Measurements from ENCODE around the gene AHNAK. TPM values are rescaled to one million over a fixed set of nuclear protein-coding genes. Genes with fewer than 3 reads are reported as not detected.
"Not testable (repeated sequence)": the region's sequence is repeated elsewhere in the genome, so short reads cannot be mapped to it uniquely, and the experiment has no call there.

Gene AHNAK
- total RNA-seq, 1 donor from 2014 or later, result 96.5 TPM

DNA sequence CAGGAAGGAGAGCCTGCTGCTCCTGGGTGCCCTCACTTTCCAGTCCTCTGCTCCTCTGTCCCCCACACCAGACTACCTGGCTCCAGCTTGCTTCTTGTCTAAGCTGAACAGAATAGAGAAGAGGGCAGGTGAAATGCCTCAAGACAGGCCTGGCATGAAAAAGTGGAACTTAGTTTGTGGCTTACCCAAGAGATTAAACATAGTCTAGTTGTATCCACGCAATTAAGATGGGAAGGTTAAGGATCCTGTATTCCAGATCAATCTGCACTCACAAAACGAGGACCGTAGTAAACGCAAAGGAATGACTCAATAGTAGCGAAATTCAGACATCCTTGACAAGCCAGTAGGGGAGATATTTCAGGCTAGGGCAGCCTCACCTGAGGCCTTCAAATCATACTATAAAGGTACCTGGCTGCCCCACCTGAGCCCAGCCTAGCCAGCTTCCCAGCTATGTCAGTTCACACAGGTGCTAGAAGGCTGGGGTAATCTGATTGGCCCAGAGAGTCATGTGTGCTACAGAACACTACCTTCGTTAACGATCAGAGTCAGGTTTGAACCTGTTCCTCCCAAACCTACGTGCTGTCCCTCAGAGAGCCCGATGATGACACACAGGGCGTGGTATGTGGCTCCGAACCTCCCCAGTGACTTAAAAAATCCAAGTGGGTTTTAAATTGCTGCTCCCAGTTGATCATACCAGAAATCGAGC is 46.5 kb downstream of the AHNAK start:
- peaks cover 27% of the 10 kb centered on the region for H3K27me3 Mint-ChIP-seq (ENCODE audit: insufficient read depth)
- no peaks in the 10 kb centered on the region for H3K9me3 Mint-ChIP-seq
- no peak overlapping the region for H3K27ac Mint-ChIP-seq
- H3K4me3 Mint-ChIP-seq, result no peak overlapping the region
- no peaks in the 10 kb centered on the region for H3K4me1 Mint-ChIP-seq (ENCODE audit: low read depth)
- H3K36me3 Mint-ChIP-seq (ENCODE audit: low read depth), result peaks cover 3% of the 10 kb centered on the region
- no peak for DNase-seq (ENCODE audit: low spot score)
- intact Hi-C loops (cut with micrococcal nuclease), result loop anchor here (5.0 kb wide), 1 partner anchor 42 kb away; no protein-coding TSS in a partner anchor

DNA sequence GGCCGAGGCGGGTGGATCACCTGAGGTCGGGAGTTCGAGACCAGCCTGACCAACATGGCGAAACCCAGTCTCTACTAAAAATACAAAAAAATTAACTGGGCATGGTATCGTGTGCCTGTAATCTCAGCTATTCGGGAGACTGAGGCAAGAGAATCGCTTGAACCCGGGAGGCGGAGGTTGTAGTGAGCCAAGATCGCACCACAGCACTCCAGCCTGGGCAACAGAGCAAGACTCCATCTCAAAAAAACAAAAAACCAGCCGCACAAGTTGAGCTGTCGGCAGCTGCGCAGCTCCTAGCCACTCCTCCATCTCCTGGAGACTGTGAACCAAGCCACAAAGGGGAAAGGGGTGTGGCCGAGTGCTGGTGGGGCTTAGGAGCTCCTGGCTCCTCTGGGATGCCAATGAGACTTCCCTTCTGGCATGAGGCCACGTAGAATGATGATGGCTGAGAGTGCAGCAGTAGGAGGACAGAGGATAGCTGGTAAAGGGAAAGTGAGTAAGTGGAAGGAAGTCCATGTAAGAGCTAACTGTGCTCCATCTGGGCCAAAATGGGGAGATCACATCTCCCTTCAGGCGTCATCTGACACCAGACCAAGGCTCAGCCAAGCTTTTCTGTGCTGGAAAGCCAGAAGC is 47.2 kb downstream of the AHNAK start:
- not testable (repeated sequence) for H3K4me3 Mint-ChIP-seq; H3K9me3 Mint-ChIP-seq; DNase-seq (ENCODE audit: low spot score); H3K27ac Mint-ChIP-seq; H3K36me3 Mint-ChIP-seq (ENCODE audit: low read depth); H3K4me1 Mint-ChIP-seq (ENCODE audit: low read depth)
- intact Hi-C loops (cut with micrococcal nuclease), result loop anchor here (5.0 kb wide), 1 partner anchor 43 kb away; no protein-coding TSS in a partner anchor
- peaks cover 23% of the 10 kb centered on the region for H3K27me3 Mint-ChIP-seq (ENCODE audit: insufficient read depth)

DNA sequence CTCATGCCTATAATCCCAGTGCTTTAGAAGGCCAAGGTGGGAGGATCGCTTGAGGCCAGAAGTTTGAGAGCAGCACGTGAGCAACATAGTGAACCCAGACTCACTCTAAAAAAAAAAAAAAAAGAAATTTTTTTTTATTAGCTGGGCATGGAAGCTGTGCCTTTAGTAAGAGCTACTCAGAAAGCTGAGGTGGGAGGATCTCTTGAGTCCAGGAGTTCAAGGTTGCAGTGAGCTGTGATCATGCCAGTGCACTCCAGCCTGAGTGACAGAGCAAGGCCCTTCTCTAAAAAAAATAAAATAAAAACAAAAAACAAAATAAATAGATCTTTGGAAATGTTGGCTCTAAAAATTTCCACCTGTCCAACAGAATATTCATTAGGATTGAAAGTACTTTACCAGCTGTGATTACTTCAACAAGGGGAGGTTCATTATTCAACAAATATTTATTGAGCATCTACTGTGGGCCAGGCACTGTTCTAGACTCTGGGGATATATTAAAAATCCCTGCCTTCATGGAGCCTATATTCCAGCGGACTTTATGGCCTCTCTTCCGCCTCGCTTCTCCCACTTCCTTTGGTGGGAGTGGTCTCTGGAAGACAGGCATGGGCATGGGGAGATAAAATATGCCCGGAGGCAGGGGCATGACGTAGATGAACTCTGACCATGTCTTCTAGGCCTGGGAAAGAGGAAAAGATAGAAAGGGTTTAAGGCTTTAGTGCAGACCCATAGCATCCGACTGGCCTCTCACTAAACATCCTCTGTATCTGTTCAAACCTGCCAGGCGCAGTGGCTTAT is 47.9 kb downstream of the AHNAK start:
- Mint-ChIP-seq H3K4me1 (ENCODE audit: low read depth) (no peaks in the 10 kb centered on the region), H3K9me3 (no peaks in the 10 kb centered on the region), H3K36me3 (ENCODE audit: low read depth) (peaks cover 3% of the 10 kb centered on the region), H3K4me3 (no peak overlapping the region), H3K27me3 (ENCODE audit: insufficient read depth) (peaks cover 23% of the 10 kb centered on the region), H3K27ac (no peak overlapping the region)
- intact Hi-C loops (cut with micrococcal nuclease), result loop anchor here (5.0 kb wide), 1 partner anchor 44 kb away; no protein-coding TSS in a partner anchor
- no peak for DNase-seq (ENCODE audit: low spot score)

GRCh38 chr11:62498031-62498430 is 48.6 kb downstream of the AHNAK start:
- Mint-ChIP-seq H3K27me3 (ENCODE audit: insufficient read depth) (peaks cover 23% of the 10 kb centered on the region), H3K9me3 (no peaks in the 10 kb centered on the region), H3K4me3 (no peak overlapping the region), H3K4me1 (ENCODE audit: low read depth) (no peaks in the 10 kb centered on the region), H3K27ac (no peak overlapping the region), H3K36me3 (ENCODE audit: low read depth) (peaks cover 3% of the 10 kb centered on the region)
- DNase-seq (ENCODE audit: low spot score), result no peak
- intact Hi-C loops (cut with micrococcal nuclease), result loop anchor here (5.0 kb wide), 1 partner anchor 44 kb away; no protein-coding TSS in a partner anchor

GRCh38 chr11:62497132-62497801 is 49.3 kb downstream of the AHNAK start:
- Mint-ChIP-seq H3K9me3 (no peaks in the 10 kb centered on the region), H3K27ac (no peak overlapping the region), H3K4me3 (no peak overlapping the region)

DNA sequence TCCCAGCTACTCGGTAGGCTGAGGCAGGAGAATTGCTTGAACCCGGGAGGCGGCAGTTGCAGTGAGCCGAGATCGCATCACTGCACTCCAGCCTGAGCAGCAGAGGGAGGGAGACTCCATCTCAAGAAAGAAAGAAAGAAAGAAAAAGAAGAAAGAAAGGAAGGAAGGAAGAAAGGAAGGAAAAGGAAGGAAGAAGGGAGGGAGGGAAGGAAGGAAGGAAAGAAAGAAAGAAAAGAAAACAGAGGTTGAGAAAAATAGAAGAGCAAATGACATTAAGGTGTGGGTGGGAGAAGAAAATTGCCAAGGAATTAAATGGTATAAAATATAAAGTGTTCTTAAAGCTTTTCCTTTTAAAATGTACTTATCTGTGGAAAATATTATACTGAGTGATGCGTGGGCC is 49.9 kb downstream of the AHNAK start:
- intact Hi-C loops (cut with micrococcal nuclease), result loop anchor here (1.0 to 5.0 kb wide), 2 partner anchors 46 to 64 kb away; no protein-coding TSS in a partner anchor

More at GRCh38 chr11:62497132-62497801, 49.3 kb downstream of the AHNAK start:
- Mint-ChIP-seq H3K4me1 (ENCODE audit: low read depth) (no peaks in the 10 kb centered on the region), H3K27me3 (ENCODE audit: insufficient read depth) (peaks cover 18% of the 10 kb centered on the region), H3K36me3 (ENCODE audit: low read depth) (peaks cover under 1% of the 10 kb centered on the region)
- intact Hi-C loops (cut with micrococcal nuclease), result loop anchor here (1.0 to 5.0 kb wide), 2 partner anchors 45 to 63 kb away; no protein-coding TSS in a partner anchor
- no peak for DNase-seq (ENCODE audit: low spot score)

GRCh38 chr11:62494246-62494645 is 52.4 kb downstream of the AHNAK start:
- H3K4me3 Mint-ChIP-seq, result no peak overlapping the region
- no peaks in the 10 kb centered on the region for H3K36me3 Mint-ChIP-seq (ENCODE audit: low read depth)
- H3K27me3 Mint-ChIP-seq (ENCODE audit: insufficient read depth), result peaks cover 2% of the 10 kb centered on the region
- no peaks in the 10 kb centered on the region for H3K9me3 Mint-ChIP-seq
- intact Hi-C loops (cut with micrococcal nuclease), result no loop called here
- DNase-seq (ENCODE audit: low spot score), result no peak
- H3K4me1 Mint-ChIP-seq (ENCODE audit: low read depth), result no peaks in the 10 kb centered on the region
- no peak overlapping the region for H3K27ac Mint-ChIP-seq

More for the DNA sequence above, 49.9 kb downstream of the AHNAK start:
- no peak overlapping the region for H3K4me3 Mint-ChIP-seq
- no peak overlapping the region for H3K27ac Mint-ChIP-seq
- H3K27me3 Mint-ChIP-seq (ENCODE audit: insufficient read depth), result peaks cover 13% of the 10 kb centered on the region
- no peaks in the 10 kb centered on the region for H3K4me1 Mint-ChIP-seq (ENCODE audit: low read depth)
- no peaks in the 10 kb centered on the region for H3K9me3 Mint-ChIP-seq
- no peak for DNase-seq (ENCODE audit: low spot score)
- no peaks in the 10 kb centered on the region for H3K36me3 Mint-ChIP-seq (ENCODE audit: low read depth)

- Mint-ChIP-seq H3K4me3 (no peak overlapping the region), H3K27ac (no peak overlapping the region), H3K9me3 (no peaks in the 10 kb centered on the region), H3K4me1 (ENCODE audit: low read depth) (no peaks in the 10 kb centered on the region), H3K36me3 (ENCODE audit: low read depth) (no peaks in the 10 kb centered on the region), H3K27me3 (ENCODE audit: insufficient read depth) (peaks cover 2% of the 10 kb centered on the region)
- intact Hi-C loops (cut with micrococcal nuclease), result no loop called here
- DNase-seq (ENCODE audit: low spot score), result no peak
Observed at GRCh38 chr11:62493801-62494200, 52.8 kb downstream of the AHNAK start.

DNA sequence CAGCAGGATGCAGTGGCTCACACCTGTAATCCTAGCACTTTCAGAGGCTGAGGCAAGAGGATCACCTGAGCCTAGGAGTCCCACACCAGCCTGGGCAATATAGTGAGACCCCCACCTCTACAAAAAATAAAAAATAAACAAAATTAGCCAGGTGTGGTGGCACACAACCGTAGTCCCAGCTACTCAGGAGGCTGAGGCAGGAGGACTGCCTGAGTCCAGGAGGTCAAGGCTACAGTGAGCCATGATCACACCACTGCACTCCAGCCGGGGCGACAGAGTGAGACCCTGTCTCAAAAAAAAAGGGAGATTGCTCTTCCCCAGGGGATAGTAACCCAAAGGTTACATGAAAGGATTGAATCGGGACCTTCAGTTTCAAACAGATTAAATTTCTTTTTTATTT is 54.0 kb downstream of the AHNAK start:
- H3K4me1 Mint-ChIP-seq (ENCODE audit: low read depth), result no peaks in the 10 kb centered on the region
- H3K36me3 Mint-ChIP-seq (ENCODE audit: low read depth), result no peaks in the 10 kb centered on the region
- no peak overlapping the region for H3K4me3 Mint-ChIP-seq

GRCh38 chr11:62491571-62492329 is 54.9 kb downstream of the AHNAK start:
- intact Hi-C loops (cut with micrococcal nuclease), result no loop called here

More for the DNA sequence above, 54.0 kb downstream of the AHNAK start:
- H3K27ac Mint-ChIP-seq, result no peak overlapping the region
- no peaks in the 10 kb centered on the region for H3K9me3 Mint-ChIP-seq
- no peak for DNase-seq (ENCODE audit: low spot score)
- H3K27me3 Mint-ChIP-seq (ENCODE audit: insufficient read depth), result peaks cover 2% of the 10 kb centered on the region
- intact Hi-C loops (cut with micrococcal nuclease), result no loop called here

GRCh38 chr11:62489204-62489603 is 57.4 kb downstream of the AHNAK start:
- Mint-ChIP-seq H3K36me3 (ENCODE audit: low read depth) (no peaks in the 10 kb centered on the region), H3K27ac (no peak overlapping the region), H3K4me3 (no peak overlapping the region), H3K27me3 (ENCODE audit: insufficient read depth) (peaks cover 6% of the 10 kb centered on the region), H3K9me3 (no peaks in the 10 kb centered on the region), H3K4me1 (ENCODE audit: low read depth) (no peaks in the 10 kb centered on the region)
- intact Hi-C loops (cut with micrococcal nuclease), result no loop called here
- DNase-seq (ENCODE audit: low spot score), result no peak

More at GRCh38 chr11:62491571-62492329, 54.9 kb downstream of the AHNAK start:
- H3K4me1 Mint-ChIP-seq (ENCODE audit: low read depth), result no peaks in the 10 kb centered on the region
- H3K36me3 Mint-ChIP-seq (ENCODE audit: low read depth), result no peaks in the 10 kb centered on the region
- no peaks in the 10 kb centered on the region for H3K9me3 Mint-ChIP-seq
- DNase-seq (ENCODE audit: low spot score), result no peak
- H3K27me3 Mint-ChIP-seq (ENCODE audit: insufficient read depth), result peaks cover 2% of the 10 kb centered on the region
- H3K4me3 Mint-ChIP-seq, result no peak overlapping the region
- no peak overlapping the region for H3K27ac Mint-ChIP-seq

All from activated T-helper 1 cell treated with anti-CD3 and anti-CD28 coated beads, Interleukin-12 subunit alpha, Interleukin-12 subunit beta, Interleukin-2, Interleukin-4 antibody, amounts not matched to agents 30 ng/mL and 10 ng/mL and 1 ng/mL, durations not matched to agents 14 hours and 24 hours and 36 hours (primary cell).